Measurements from ENCODE around the gene MYRF. TPM values are rescaled to one million over a fixed set of nuclear protein-coding genes. Genes with fewer than 3 reads are reported as not detected.

The MYRF gene
- total and polyA plus RNA-seq, 2 of the 13 experiments (the other 11 are each of a cell fraction or from before 2014, with no cell fraction given), result 10.2 to 25.9 TPM

DNA sequence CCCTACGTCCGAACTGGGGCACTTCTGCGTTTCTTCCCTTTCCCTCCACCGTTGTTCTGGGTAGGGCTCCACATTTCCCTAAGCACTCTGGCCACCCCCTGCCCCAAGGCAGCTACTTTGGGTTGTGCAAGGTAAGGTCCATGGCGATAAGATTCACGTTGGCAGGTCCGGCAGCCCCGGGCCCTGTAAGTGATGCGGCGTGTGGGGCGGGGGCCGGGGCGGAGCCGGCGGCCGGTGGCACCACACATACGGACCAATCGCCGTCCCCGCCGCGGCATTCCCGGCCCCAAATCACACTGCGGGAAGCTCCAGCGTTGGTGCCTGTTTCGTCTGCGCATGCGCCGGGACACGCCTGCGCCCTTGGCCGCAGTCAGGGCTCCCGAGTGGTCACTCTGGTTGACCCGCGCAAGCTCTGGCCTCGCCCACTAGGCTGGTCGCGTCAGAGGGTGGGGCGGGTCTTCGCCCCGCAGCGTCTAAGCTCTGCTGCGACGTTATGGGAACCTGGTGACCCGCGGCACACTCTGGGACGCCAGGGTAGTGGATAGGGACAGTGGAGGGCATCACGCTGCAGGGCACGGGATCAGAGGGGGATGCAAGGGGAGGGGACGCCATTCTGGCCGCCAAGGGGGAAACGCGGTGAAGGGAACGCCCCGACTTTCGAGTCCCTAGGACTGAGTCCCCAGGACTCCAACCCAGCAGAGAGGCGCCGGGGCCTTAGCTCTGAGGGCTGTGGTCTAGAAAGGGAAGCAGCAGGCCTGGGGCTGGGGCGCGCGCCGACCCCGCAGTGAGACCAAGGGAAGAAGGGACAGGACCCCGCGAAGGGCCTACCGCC, 62.7 kb downstream of the MYRF start (continued):
- no peak for TF ChIP-seq ZNF34 (CRISPR knock-in tag; IDR thresholded peaks at IDR 0.05; ENCODE audit: borderline replicate concordance)
- no peak for TF ChIP-seq FOXA3 (CRISPR knock-in tag; IDR thresholded peaks at IDR 0.05)
- TF ChIP-seq PRMT3 (CRISPR knock-in tag; IDR thresholded peaks at IDR 0.05; ENCODE audit: borderline replicate concordance, low read depth), result 0 out of 2 replicates have a peak, but pooled peaks have one; percentile 30
- no peak; the same call in 1 of the 2 replicates for TF ChIP-seq ZNF326 (CRISPR knock-in tag; IDR thresholded peaks at IDR 0.05; ENCODE audit: borderline replicate concordance)
- TF ChIP-seq, protein P1, sequence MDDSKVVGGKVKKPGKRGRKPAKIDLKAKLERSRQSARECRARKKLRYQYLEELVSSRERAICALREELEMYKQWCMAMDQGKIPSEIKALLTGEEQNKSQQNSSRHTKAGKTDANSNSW (CRISPR knock-in tag; IDR thresholded peaks at IDR 0.05; ENCODE audit: borderline replicate concordance), result 0 out of 2 replicates have a peak, but pooled peaks have one; percentile 71
- TF ChIP-seq, protein P2, sequence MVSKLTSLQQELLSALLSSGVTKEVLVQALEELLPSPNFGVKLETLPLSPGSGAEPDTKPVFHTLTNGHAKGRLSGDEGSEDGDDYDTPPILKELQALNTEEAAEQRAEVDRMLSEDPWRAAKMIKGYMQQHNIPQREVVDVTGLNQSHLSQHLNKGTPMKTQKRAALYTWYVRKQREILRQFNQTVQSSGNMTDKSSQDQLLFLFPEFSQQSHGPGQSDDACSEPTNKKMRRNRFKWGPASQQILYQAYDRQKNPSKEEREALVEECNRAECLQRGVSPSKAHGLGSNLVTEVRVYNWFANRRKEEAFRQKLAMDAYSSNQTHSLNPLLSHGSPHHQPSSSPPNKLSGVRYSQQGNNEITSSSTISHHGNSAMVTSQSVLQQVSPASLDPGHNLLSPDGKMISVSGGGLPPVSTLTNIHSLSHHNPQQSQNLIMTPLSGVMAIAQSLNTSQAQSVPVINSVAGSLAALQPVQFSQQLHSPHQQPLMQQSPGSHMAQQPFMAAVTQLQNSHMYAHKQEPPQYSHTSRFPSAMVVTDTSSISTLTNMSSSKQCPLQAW (CRISPR knock-in tag; IDR thresholded peaks at IDR 0.05), result peak; percentile 59; the same call in 1 of the 2 replicates
- peak; percentile 95 for TF ChIP-seq AGO1 (IDR thresholded peaks at IDR 0.05; ENCODE audit: low read depth, low read length, poor library complexity, severe bottlenecking)
- no peak for TF ChIP-seq ZKSCAN5 (CRISPR knock-in tag; IDR thresholded peaks at IDR 0.05)
- TF ChIP-seq TOE1 (CRISPR knock-in tag; IDR thresholded peaks at IDR 0.05), result peak; percentile 58; the same call in 1 of the 2 replicates
- TF ChIP-seq PCBP1 (IDR thresholded peaks at IDR 0.05; ENCODE audit: borderline replicate concordance, low read depth, low read length), result no peak
- peak; percentile 71 for TF ChIP-seq HOXA3 (CRISPR knock-in tag; IDR thresholded peaks at IDR 0.05)
- peak; percentile 93 for TF ChIP-seq ISX (CRISPR knock-in tag; conservative IDR thresholded peaks at IDR 0.05)
- TF ChIP-seq, protein P3, sequence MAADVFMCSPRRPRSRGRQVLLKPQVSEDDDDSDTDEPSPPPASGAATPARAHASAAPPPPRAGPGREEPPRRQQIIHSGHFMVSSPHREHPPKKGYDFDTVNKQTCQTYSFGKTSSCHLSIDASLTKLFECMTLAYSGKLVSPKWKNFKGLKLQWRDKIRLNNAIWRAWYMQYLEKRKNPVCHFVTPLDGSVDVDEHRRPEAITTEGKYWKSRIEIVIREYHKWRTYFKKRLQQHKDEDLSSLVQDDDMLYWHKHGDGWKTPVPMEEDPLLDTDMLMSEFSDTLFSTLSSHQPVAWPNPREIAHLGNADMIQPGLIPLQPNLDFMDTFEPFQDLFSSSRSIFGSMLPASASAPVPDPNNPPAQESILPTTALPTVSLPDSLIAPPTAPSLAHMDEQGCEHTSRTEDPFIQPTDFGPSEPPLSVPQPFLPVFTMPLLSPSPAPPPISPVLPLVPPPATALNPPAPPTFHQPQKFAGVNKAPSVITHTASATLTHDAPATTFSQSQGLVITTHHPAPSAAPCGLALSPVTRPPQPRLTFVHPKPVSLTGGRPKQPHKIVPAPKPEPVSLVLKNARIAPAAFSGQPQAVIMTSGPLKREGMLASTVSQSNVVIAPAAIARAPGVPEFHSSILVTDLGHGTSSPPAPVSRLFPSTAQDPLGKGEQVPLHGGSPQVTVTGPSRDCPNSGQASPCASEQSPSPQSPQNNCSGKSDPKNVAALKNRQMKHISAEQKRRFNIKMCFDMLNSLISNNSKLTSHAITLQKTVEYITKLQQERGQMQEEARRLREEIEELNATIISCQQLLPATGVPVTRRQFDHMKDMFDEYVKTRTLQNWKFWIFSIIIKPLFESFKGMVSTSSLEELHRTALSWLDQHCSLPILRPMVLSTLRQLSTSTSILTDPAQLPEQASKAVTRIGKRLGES (CRISPR knock-in tag; IDR thresholded peaks at IDR 0.05; ENCODE audit: borderline replicate concordance), result no peak
- no peak for TF ChIP-seq ZNF761 (CRISPR knock-in tag; conservative IDR thresholded peaks at IDR 0.05)
- TF ChIP-seq, protein P4, sequence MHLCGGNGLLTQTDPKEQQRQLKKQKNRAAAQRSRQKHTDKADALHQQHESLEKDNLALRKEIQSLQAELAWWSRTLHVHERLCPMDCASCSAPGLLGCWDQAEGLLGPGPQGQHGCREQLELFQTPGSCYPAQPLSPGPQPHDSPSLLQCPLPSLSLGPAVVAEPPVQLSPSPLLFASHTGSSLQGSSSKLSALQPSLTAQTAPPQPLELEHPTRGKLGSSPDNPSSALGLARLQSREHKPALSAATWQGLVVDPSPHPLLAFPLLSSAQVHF (CRISPR knock-in tag; IDR thresholded peaks at IDR 0.05), result no peak
- no peak for TF ChIP-seq SOX13 (IDR thresholded peaks at IDR 0.05)
- TF ChIP-seq SOX13 (CRISPR knock-in tag; conservative IDR thresholded peaks at IDR 0.05 in 1 of 2, IDR thresholded peaks at IDR 0.05 in 1 of 2), result no peak
- peak; percentile 40; the same call in 1 of the 2 replicates for TF ChIP-seq ZFP37 (CRISPR knock-in tag; IDR thresholded peaks at IDR 0.05; ENCODE audit: borderline replicate concordance)
- TF ChIP-seq ZNF619 (CRISPR knock-in tag; IDR thresholded peaks at IDR 0.05), result 0 out of 2 replicates have a peak, but pooled peaks have one; percentile 49
- TF ChIP-seq NFRKB (IDR thresholded peaks at IDR 0.05), result no peak

Data from HepG2 (cell line).